Muscle of leg (tissue), 11 donors: ENCODE results near the gene WRAP73. TPM values are rescaled to one million over a fixed set of nuclear protein-coding genes. Genes with fewer than 3 reads are reported as not detected.

Experiments used
- DNase-seq: peaks from one replicate; pipeline ENCODE4 v3.0.0; 2013
- H3K27ac ChIP-seq: one replicate; pipeline ENCODE4 v1.5.1; 2013; ENCODE audit warnings: mild to moderate bottlenecking, low read length, control low read depth
- H3K27me3 ChIP-seq: one replicate; pipeline ENCODE4 v1.6.1; 2013; ENCODE audit warnings: low read length; ENCODE audit not compliant: control insufficient read depth, insufficient read depth
- H3K36me3 ChIP-seq: one replicate; pipeline ENCODE4 v1.6.1; 2013; ENCODE audit warnings: low read length; ENCODE audit not compliant: control insufficient read depth, insufficient read depth
- H3K4me1 ChIP-seq: one replicate; pipeline ENCODE4 v1.6.1; 2013; ENCODE audit warnings: low read length; ENCODE audit not compliant: control insufficient read depth, insufficient read depth
- H3K4me3 ChIP-seq: one replicate; pipeline ENCODE4 v1.5.1; 2013; ENCODE audit warnings: low read length, control low read depth
- H3K9me3 ChIP-seq: replicated peaks from 2 replicates; pipeline ENCODE4 v1.6.1; 2013; ENCODE audit warnings: low read depth, low read length; ENCODE audit not compliant: control insufficient read depth
- WGBS: methylation state at CpG from one replicate; pipeline ENCODE4 v1.1.5; 2013; ENCODE audit warnings: missing lambda C conversion rate; ENCODE audit not compliant: insufficient coverage; 5-methylcytosine and 5-hydroxymethylcytosine counted together
- polyA plus RNA-seq, 8 donors: library from polyadenylated mRNA; unstranded; fragments of 120-200 nt; gene quantifications; one replicate each; pipeline versions ENCODE4 v1.2.1 to v1.2.3, GENCODE V29; 2013; ENCODE audit warnings: inconsistent platforms in 1 of 8, low replicate concordance in 1 of 8; ENCODE audit not compliant: insufficient read length in 8 of 8, insufficient read depth in 1 of 8
- total RNA-seq: library from RNA; stranded (reverse); fragments of 120-200 nt; gene quantifications from one replicate; pipeline ENCODE4 v1.2.4, GENCODE V29; 2013

WRAP73 gene
- total and polyA plus RNA-seq, 9 donors: 8.5 to 13.4 (median 11.6) TPM

DNA sequence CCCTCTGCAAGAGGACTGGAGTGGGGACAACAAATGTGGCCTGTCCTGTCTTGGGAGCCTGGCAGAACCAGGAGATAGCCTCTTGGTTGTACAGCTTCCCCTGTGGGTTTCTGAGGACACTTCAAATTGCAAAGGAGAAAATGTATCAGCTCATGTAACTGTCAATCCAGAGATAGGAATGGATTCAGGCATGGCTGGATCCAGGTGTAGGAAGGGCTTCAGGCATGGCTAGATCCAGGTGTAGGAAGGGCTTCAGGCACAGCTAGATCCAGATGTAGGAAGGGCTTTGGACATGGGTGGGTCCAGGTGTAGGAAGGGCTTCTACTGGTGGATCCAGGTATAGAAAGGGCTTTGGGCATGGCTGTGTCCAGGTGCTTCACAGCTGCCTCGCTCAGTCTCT lies 33.3 kb upstream of the WRAP73 start:
- peaks cover 12% of the 10 kb centered on the region for H3K27me3 ChIP-seq
- WGBS: 88% methylated on average over 1 of the region's 1 CpG

DNA sequence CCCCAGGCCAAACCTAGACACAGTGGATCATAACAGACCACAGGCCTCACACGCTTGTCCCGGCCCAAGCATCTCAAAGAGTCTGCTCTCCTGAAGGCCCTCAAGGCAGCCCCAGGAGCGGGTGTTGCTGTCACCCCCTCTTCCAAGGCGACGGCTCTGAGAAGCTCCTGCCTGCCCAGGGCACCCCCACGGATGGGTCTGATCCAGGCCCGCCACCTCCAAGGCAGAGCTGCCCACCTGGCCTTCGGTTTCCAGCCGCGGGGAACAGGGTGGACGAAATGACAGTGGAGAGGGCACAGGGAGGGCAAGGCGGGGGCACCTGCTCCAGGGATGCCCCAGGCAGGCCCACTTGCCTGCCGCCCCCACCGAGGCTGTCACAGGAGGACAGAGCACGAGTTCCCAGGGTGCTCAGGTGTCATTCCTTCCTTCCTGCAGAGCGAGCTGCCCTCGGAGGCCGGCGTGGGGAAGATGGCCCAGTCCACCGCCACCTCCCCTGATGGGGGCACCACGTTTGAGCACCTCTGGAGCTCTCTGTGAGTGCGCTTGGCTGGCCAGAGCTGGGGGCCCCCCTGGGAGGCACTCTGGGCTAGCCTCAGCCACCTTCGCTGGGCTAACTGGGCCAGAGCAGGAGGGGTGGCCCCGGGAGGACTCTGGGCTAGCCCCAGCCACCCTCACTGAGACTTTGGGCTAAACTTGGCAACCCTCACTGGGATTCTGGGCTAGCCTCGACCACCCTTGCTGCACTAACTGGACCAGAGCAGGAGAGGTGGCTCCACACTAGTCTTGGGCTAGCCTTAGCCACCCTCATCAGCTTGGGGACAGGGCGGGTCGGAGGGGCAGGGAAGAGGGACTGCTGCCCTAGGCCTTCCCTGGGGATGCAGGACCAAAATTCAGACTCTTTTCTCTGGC lies 32.2 kb upstream of the WRAP73 start:
- 76% methylated on average over 25 of the region's 27 CpGs for WGBS
- no peaks in the 10 kb centered on the region for H3K9me3 ChIP-seq
- no peaks in the 10 kb centered on the region for H3K36me3 ChIP-seq
- peaks cover 12% of the 10 kb centered on the region for H3K27me3 ChIP-seq
- no peaks in the 10 kb centered on the region for H3K4me1 ChIP-seq
- no peak overlapping the region for H3K27ac ChIP-seq
- H3K4me3 ChIP-seq: no peak overlapping the region
- no peak for DNase-seq

More for the DNA sequence above, 33.3 kb upstream of the WRAP73 start:
- Histone ChIP-seq H3K4me1 (no peaks in the 10 kb centered on the region), H3K27ac (no peak overlapping the region), H3K9me3 (no peaks in the 10 kb centered on the region), H3K36me3 (no peaks in the 10 kb centered on the region), H3K4me3 (no peak overlapping the region)
- no peak for DNase-seq

- Histone ChIP-seq H3K27ac (no peak overlapping the region), H3K36me3 (no peaks in the 10 kb centered on the region), H3K27me3 (peaks cover 12% of the 10 kb centered on the region), H3K4me3 (no peak overlapping the region), H3K9me3 (no peaks in the 10 kb centered on the region), H3K4me1 (no peaks in the 10 kb centered on the region)
- 82% methylated on average over 18 of the region's 19 CpGs for WGBS
- DNase-seq: no peak
Observed at GRCh38 chr1:3681231-3681897, 31.5 kb upstream of the WRAP73 start.

GRCh38 chr1:3680488-3681230 lies 30.8 kb upstream of the WRAP73 start:
- Histone ChIP-seq H3K27ac (no peak overlapping the region), H3K9me3 (no peaks in the 10 kb centered on the region), H3K27me3 (peaks cover 12% of the 10 kb centered on the region), H3K4me1 (no peaks in the 10 kb centered on the region), H3K4me3 (no peak overlapping the region), H3K36me3 (no peaks in the 10 kb centered on the region)
- 67% methylated on average over 14 of the region's 20 CpGs for WGBS
- DNase-seq: no peak

GRCh38 chr1:3679799-3680453 lies 30.0 kb upstream of the WRAP73 start:
- Histone ChIP-seq H3K9me3 (no peaks in the 10 kb centered on the region), H3K36me3 (no peaks in the 10 kb centered on the region), H3K27me3 (peaks cover 12% of the 10 kb centered on the region), H3K27ac (no peak overlapping the region), H3K4me1 (no peaks in the 10 kb centered on the region), H3K4me3 (no peak overlapping the region)
- WGBS: 96% methylated on average over 9 of the region's 9 CpGs
- no peak for DNase-seq

- Histone ChIP-seq H3K9me3 (no peaks in the 10 kb centered on the region), H3K27me3 (peaks cover 12% of the 10 kb centered on the region), H3K36me3 (no peaks in the 10 kb centered on the region), H3K4me1 (peaks cover 7% of the 10 kb centered on the region), H3K4me3 (no peak overlapping the region), H3K27ac (no peak overlapping the region)
- DNase-seq: no peak
- 74% methylated on average over 18 of the region's 18 CpGs for WGBS
Observed at GRCh38 chr1:3679098-3679555, 29.2 kb upstream of the WRAP73 start.

- 56% methylated on average over 20 of the region's 21 CpGs for WGBS
- H3K36me3 ChIP-seq: no peaks in the 10 kb centered on the region
- H3K27ac ChIP-seq: no peak overlapping the region
- no peak overlapping the region for H3K4me3 ChIP-seq
- H3K27me3 ChIP-seq: peaks cover 8% of the 10 kb centered on the region
- DNase-seq: no peak
- H3K9me3 ChIP-seq: no peaks in the 10 kb centered on the region
- peaks cover 13% of the 10 kb centered on the region for H3K4me1 ChIP-seq
Observed at GRCh38 chr1:3678361-3679097, 28.6 kb upstream of the WRAP73 start.

- no peaks in the 10 kb centered on the region for H3K36me3 ChIP-seq
- H3K27ac ChIP-seq: no peak overlapping the region
- no peaks in the 10 kb centered on the region for H3K9me3 ChIP-seq
- H3K4me1 ChIP-seq: peaks cover 15% of the 10 kb centered on the region
- no peak for DNase-seq
- 60% methylated on average over 2 of the region's 5 CpGs for WGBS
- peaks cover 5% of the 10 kb centered on the region for H3K27me3 ChIP-seq
- no peak overlapping the region for H3K4me3 ChIP-seq
Observed at GRCh38 chr1:3677484-3677883, 27.6 kb upstream of the WRAP73 start.
